GM12878 (cell line): Measurements from ENCODE around the gene GPI. TPM values are rescaled to one million over a fixed set of nuclear protein-coding genes. Genes with fewer than 3 reads are reported as not detected.

Source experiments
- ATAC-seq: fragments of 200-7000 bp; cut with Tn5 transposase; 3 replicates; pipeline ENCODE4 v1.9.1; 2020; ENCODE audit warnings: mild to moderate bottlenecking, moderate library complexity
- BruUV-seq: library from RNA; stranded (reverse); fragments of 400-500 nt; replicated peaks from 2 replicates; lab custom pipeline; 2021; lab: Mats Ljungman, UMichigan
- CTCF ChIA-PET: fragments of 300-600 bp; sonication (Branson Sonifier 250); formaldehyde crosslinking; extraction: SDS; loops from one replicate; lab custom pipeline; 2021; ENCODE audit warnings: inconsistent platforms; lab: Yijun Ruan, JAX
- POLR2A ChIA-PET: fragments of 350-600 bp; formaldehyde crosslinking; extraction: SDS; loops from one replicate; lab custom pipeline; 2021; ENCODE audit warnings: inconsistent platforms; lab: Charles Lee
- RAD21 ChIA-PET: fragments of 300-600 bp; sonication (Branson Sonifier 250); formaldehyde crosslinking; loops from one replicate; lab custom pipeline; 2023; ENCODE audit warnings: antibody characterized with exemption; ENCODE audit not compliant: unreplicated experiment; lab: Charles Lee
- SMC1A ChIA-PET: fragments of 300-600 bp; sonication (Branson Sonifier 250); formaldehyde crosslinking; loops from one replicate; lab custom pipeline; 2023; ENCODE audit not compliant: unreplicated experiment, uncharacterized antibody; lab: Charles Lee
- DNase-seq: peaks from one replicate; pipeline ENCODE4 v3.0.0-alpha.2; 2011; ENCODE audit warnings: low read depth, low spot score
- FAIRE-seq: peaks from 3 replicates; lab custom pipeline; 2011; peaks lifted over from hg19 to GRCh38; lab: Jason Lieb, UNC
- H2AFZ ChIP-seq: 2 replicates; pipeline ENCODE4 v1.6.0; 2011; ENCODE audit warnings: low read depth, low read length, control low read depth; ENCODE audit not compliant: control insufficient read depth
- H3K27ac ChIP-seq: 2 replicates; pipeline ENCODE4 v1.5.1; 2011; ENCODE audit warnings: control low read depth; ENCODE audit not compliant: control insufficient read depth, insufficient read depth
- H3K27me3 ChIP-seq, 2 experiments: replicated peaks in 1 of 2; 2 replicates each; pipeline versions ENCODE4 v1.6.0 to v1.6.1; 2011; ENCODE audit warnings: low read length in 1 of 2; ENCODE audit not compliant: control insufficient read depth in 2 of 2, insufficient read depth in 2 of 2
- H3K36me3 ChIP-seq, 2 experiments: 2 replicates each; pipeline ENCODE4 v1.5.1; 2011; ENCODE audit warnings: low read length in 1 of 2; ENCODE audit not compliant: control insufficient read depth in 2 of 2, insufficient read depth in 2 of 2
- H3K4me1 ChIP-seq: 2 replicates; pipeline ENCODE4 v1.6.1; 2011; ENCODE audit warnings: mild to moderate bottlenecking, low read length, moderate library complexity, mixed read lengths; ENCODE audit not compliant: control insufficient read depth, insufficient read depth
- H3K4me2 ChIP-seq: 2 replicates; pipeline ENCODE4 v1.6.0; 2011; ENCODE audit warnings: control low read depth; ENCODE audit not compliant: control insufficient read depth, insufficient read depth
- H3K4me3 ChIP-seq: fragments of 200-600 bp; sonication (generic); 2 replicates; pipeline ENCODE4 v1.5.1; 2016
- H3K79me2 ChIP-seq: 2 replicates; pipeline ENCODE4 v1.6.0; 2011; ENCODE audit warnings: low read length; ENCODE audit not compliant: control insufficient read depth, insufficient read depth
- H3K9ac ChIP-seq: 2 replicates; pipeline ENCODE4 v1.8.0; 2011; ENCODE audit warnings: low read length, control low read depth, mixed read lengths; ENCODE audit not compliant: control insufficient read depth, insufficient read depth
- H3K9me3 ChIP-seq: replicated peaks from 3 replicates; pipeline ENCODE4 v1.5.1; 2011; ENCODE audit warnings: mild to moderate bottlenecking, low read length; ENCODE audit not compliant: control insufficient read depth, insufficient read depth
- H4K20me1 ChIP-seq: 2 replicates; pipeline ENCODE4 v1.6.0; 2011; ENCODE audit not compliant: control insufficient read depth, insufficient read depth
- ATF7 ChIP-seq: fragments of 450-650 bp; IDR thresholded peaks from 2 replicates; pipeline ENCODE4 v1.6.1; 2016; ENCODE audit warnings: low read depth, mild to moderate bottlenecking
- BCL11A ChIP-seq: IDR thresholded peaks from 2 replicates; pipeline ENCODE4 v1.6.1; 2011; ENCODE audit warnings: low read depth, low read length
- BMI1 ChIP-seq: fragments of 450-650 bp; IDR thresholded peaks from 2 replicates; pipeline ENCODE4 v1.6.1; 2016; ENCODE audit warnings: mild to moderate bottlenecking, moderate library complexity, borderline replicate concordance
- BRCA1 ChIP-seq: IDR thresholded peaks from 2 replicates; pipeline ENCODE4 v1.6.1; 2011; ENCODE audit warnings: low read depth, low read length, improper control_type of control experiment
- E2F8 ChIP-seq: fragments of 450-650 bp; IDR thresholded peaks from 2 replicates; pipeline ENCODE4 v1.6.1; 2018; ENCODE audit warnings: mild to moderate bottlenecking, low read depth, moderate library complexity; ENCODE audit not compliant: partially characterized antibody
- LARP7 ChIP-seq: fragments of 450-650 bp; IDR thresholded peaks from 2 replicates; pipeline ENCODE4 v1.6.1; 2017; ENCODE audit warnings: mild to moderate bottlenecking
- POLR2A ChIP-seq: IDR thresholded peaks from 2 replicates; pipeline ENCODE4 v1.6.1; 2011; ENCODE audit warnings: low read depth, mild to moderate bottlenecking, low read length
- RAD51 ChIP-seq: fragments of 450-650 bp; IDR thresholded peaks from 2 replicates; pipeline ENCODE4 v1.6.1; 2016; ENCODE audit warnings: moderate library complexity, mild to moderate bottlenecking, inconsistent platforms
- RBBP5 ChIP-seq: fragments of 200-600 bp; sonication (generic); conservative IDR thresholded peaks from 2 replicates; pipeline ENCODE4 v1.6.1; 2016
- SREBF1 ChIP-seq: IDR thresholded peaks from 2 replicates; pipeline ENCODE4 v1.6.1; 2012; ENCODE audit warnings: mild to moderate bottlenecking, low read length
- SUZ12 ChIP-seq: fragments of 200-600 bp; sonication (generic); IDR thresholded peaks from one replicate; pipeline ENCODE4 v1.6.1; 2018; ENCODE audit warnings: antibody characterized with exemption, mild to moderate bottlenecking; ENCODE audit not compliant: unreplicated experiment
- TCF3 ChIP-seq: IDR thresholded peaks from 2 replicates; pipeline ENCODE4 v1.6.1; 2012; ENCODE audit warnings: low read depth, mild to moderate bottlenecking, low read length, borderline replicate concordance; ENCODE audit not compliant: insufficient read depth
- ZBTB11 ChIP-seq: fragments of 450-650 bp; formaldehyde crosslinking; IDR thresholded peaks from 2 replicates; pipeline ENCODE4 v1.5.0; 2022; ENCODE audit warnings: mild to moderate bottlenecking, missing genetic modification characterization
- ZNF384 ChIP-seq: IDR thresholded peaks from 2 replicates; pipeline ENCODE4 v1.6.1; 2012; ENCODE audit warnings: low read depth, mild to moderate bottlenecking, low read length, improper control_type of control experiment, borderline replicate concordance
- ZNF592 ChIP-seq: fragments of 450-650 bp; IDR thresholded peaks from 2 replicates; pipeline ENCODE4 v1.6.1; 2017; ENCODE audit warnings: mild to moderate bottlenecking, moderate library complexity
- WGBS: methylation state at CpG from one replicate; pipeline ENCODE4 v1.1.6; 2016; ENCODE audit warnings: low lambda C conversion rate; ENCODE audit not compliant: insufficient replicate concordance, insufficient coverage; ENCODE audit errors: missing lambda C conversion rate; 5-methylcytosine and 5-hydroxymethylcytosine counted together
- in situ Hi-C: fragments of 300-500 bp; cut with MboI; formaldehyde crosslinking; loops from 9 replicates; pipeline ENCODE4 v1.14.3; 2018; ENCODE audit warnings: mixed read lengths
- intact Hi-C: fragments of 100-400 bp; cut with micrococcal nuclease; formaldehyde crosslinking; loops from one replicate; pipeline ENCODE4 v1.14.2; 2022; ENCODE audit not compliant: unreplicated experiment
- polyA plus RNA-seq, 11 experiments: library from polyadenylated mRNA; depleted of rRNA in 4 of 11; unstranded in 6 of 11; stranded (reverse) in 5 of 11; fragments of >200 nt; fragmentation: Nextera tagmentation in 4 of 11; fragmentation: Illumina TruSeq in 1 of 11; extraction: Ambion mirVana in 4 of 11; extraction: Trizol in 1 of 11; gene quantifications; 1 replicate in 1 of 11; 2 replicates in 10 of 11; pipeline versions ENCODE4 v1.2.1 to v1.2.3, GENCODE V29; 2011 to 2016; ENCODE audit warnings: inconsistent platforms in 2 of 11, missing spikeins in 2 of 11, low read depth in 1 of 11
- total RNA-seq, 4 experiments: library from RNA; depleted of rRNA in 3 of 4; stranded (reverse); fragments of >200 nt in 3 of 4; fragmentation: Illumina TruSeq in 1 of 4; extraction: Trizol in 1 of 4; gene quantifications; 2 replicates each; pipeline versions ENCODE4 v1.2.1 to v1.2.3, GENCODE V29; 2013 to 2021

Gene GPI
- total and polyA plus RNA-seq, 10 of the 15 experiments (the other 5 are each of a cell fraction or from before 2014, with no cell fraction given), result 124 to 400 (median 190) TPM

- DNase-seq (no peak), FAIRE-seq (no peak), ATAC-seq (no peak)
- Histone ChIP-seq H2AFZ (peak overlapping the region; percentile 35), H3K9ac (peak overlapping the region; percentile 69), H3K36me3 (no peaks in the 10 kb centered on the region), H3K79me2 (peaks cover 6% of the 10 kb centered on the region), H4K20me1 (no peaks in the 10 kb centered on the region), H3K4me1 (peaks cover 21% of the 10 kb centered on the region), H3K4me3 (peak overlapping the region; percentile 46; the same call in 1 of the 2 replicates), H3K4me2 (peak overlapping the region; percentile 99), H3K9me3 (no peaks in the 10 kb centered on the region), H3K27me3 (no peaks in the 10 kb centered on the region), H3K27ac (peak overlapping the region; percentile 90)
- ChIA-PET RAD21 (interaction anchor here (2.3 kb wide), 1 partner anchor 70 kb away, joined by 6 read pairs; no protein-coding TSS in a partner anchor), POLR2A (interaction anchor here (0.5 to 1.7 kb wide), 6 partner anchors 44 to 186 kb away, joined by 3 to 10 read pairs (median 5); partner anchors contain the start of gene UBA2), SMC1A (interaction anchor here (0.6 to 1.7 kb wide), 4 partner anchors 9 to 70 kb away, joined by 3 to 6 read pairs (median 4); no protein-coding TSS in a partner anchor), CTCF (interaction anchor here (0.6 to 2.9 kb wide), 9 partner anchors 9 to 186 kb away, joined by 3 to 13 read pairs (median 4); no protein-coding TSS in a partner anchor)
- in situ Hi-C loops (no loop called here), intact Hi-C loops (no loop called here)
- TSS peak; percentile 82 for BruUV-seq
- WGBS, result 90% methylated on average over 7 of the region's 7 CpGs
- TF ChIP-seq E2F8 (peak; percentile 26), BMI1 (no peak), TCF3 (no peak), RAD51 (no peak), ZNF592 (no peak), ATF7 (no peak), BCL11A (no peak), BRCA1 (no peak), LARP7 (no peak), ZBTB11 (CRISPR knock-in tag) (no peak), SREBF1 (no peak), RBBP5 (no peak), POLR2A (no peak), ZNF384 (no peak), SUZ12 (no peak)
Measured at GRCh38 chr19:34359954-34360315, 5.1 kb upstream of the GPI start.
